Urothelium cell line (cell line): ENCODE data around the gene FAHD1.
"Not testable (repeated sequence)": the region's sequence is repeated elsewhere in the genome, so short reads cannot be mapped to it uniquely, and the experiment has no call there.

Experiments
- DNase-seq: peaks from one replicate; pipeline ENCODE4 v3.0.0; 2011; ENCODE audit warnings: low spot score, mixed read lengths
- FAIRE-seq: peaks from 2 replicates; lab custom pipeline; 2011; peaks lifted over from hg19 to GRCh38; lab: Jason Lieb, UNC

Gene FAHD1

GRCh38 chr16:1834096-1834495 lies 7.1 kb downstream of the FAHD1 start:
- DNase-seq (no peak), FAIRE-seq (no peak)

GRCh38 chr16:1839554-1839953 lies 12.5 kb downstream of the FAHD1 start:
- DNase-seq (no peak), FAIRE-seq (no peak)

- FAIRE-seq: no peak
- DNase-seq: no peak
These were observed 19.0 kb downstream of the FAHD1 start for GRCh38 chr16:1845985-1846384.

GRCh38 chr16:1846416-1846815 lies 19.4 kb downstream of the FAHD1 start:
- no peak for FAIRE-seq
- no peak for DNase-seq

- no peak for DNase-seq
- FAIRE-seq: no peak
These were observed 24.0 kb downstream of the FAHD1 start for GRCh38 chr16:1850981-1851380.

GRCh38 chr16:1851793-1852192 lies 24.8 kb downstream of the FAHD1 start:
- DNase-seq: no peak

GRCh38 chr16:1857433-1858097 lies 30.6 kb downstream of the FAHD1 start:
- DNase-seq (no peak), FAIRE-seq (no peak)

More at GRCh38 chr16:1851793-1852192, 24.8 kb downstream of the FAHD1 start:
- FAIRE-seq: no peak

GRCh38 chr16:1858189-1858865 lies 31.3 kb downstream of the FAHD1 start:
- DNase-seq (no peak), FAIRE-seq (no peak)

- DNase-seq (no peak), FAIRE-seq (no peak)
These were observed 32.6 kb downstream of the FAHD1 start for GRCh38 chr16:1859650-1860049.

GRCh38 chr16:1861730-1862129 lies 34.7 kb downstream of the FAHD1 start:
- DNase-seq (no peak), FAIRE-seq (no peak)

- FAIRE-seq: no peak
These were observed 35.4 kb downstream of the FAHD1 start for GRCh38 chr16:1862394-1862793.

GRCh38 chr16:1863681-1864460 lies 36.9 kb downstream of the FAHD1 start:
- DNase-seq: no peak
- no peak for FAIRE-seq

More at GRCh38 chr16:1862394-1862793, 35.4 kb downstream of the FAHD1 start:
- no peak for DNase-seq

GRCh38 chr16:1865902-1866690 lies 39.1 kb downstream of the FAHD1 start:
- DNase-seq (no peak), FAIRE-seq (no peak)

GRCh38 chr16:1870365-1871082 lies 43.5 kb downstream of the FAHD1 start:
- peak; percentile 64 for DNase-seq
- FAIRE-seq: peak; percentile 74

- DNase-seq (no peak), FAIRE-seq (no peak)
These were observed 45.1 kb downstream of the FAHD1 start, which contains the start of gene MEIOB for GRCh38 chr16:1871974-1872635. TSS of gene MEIOB (minus strand) at chr16:1872164. CDS start at chr16:1868175, 3,989 bp downstream.

- FAIRE-seq (no peak), DNase-seq (no peak)
These were observed 47.8 kb downstream of the FAHD1 start for GRCh38 chr16:1874854-1875253.

GRCh38 chr16:1876066-1876465 lies 49.1 kb downstream of the FAHD1 start:
- DNase-seq, FAIRE-seq: not testable (repeated sequence)

GRCh38 chr16:1876468-1876867 lies 49.5 kb downstream of the FAHD1 start:
- DNase-seq (no peak), FAIRE-seq (no peak)

- FAIRE-seq (no peak), DNase-seq (no peak)
These were observed 50.1 kb downstream of the FAHD1 start for GRCh38 chr16:1877089-1877488.

- no peak for DNase-seq
- FAIRE-seq: no peak
These were observed 50.8 kb downstream of the FAHD1 start for GRCh38 chr16:1877804-1878203.
